ENCODE data around the gene ATP9B.

ATP9B gene

GRCh38 chr18:79425569-79425886 lies 356.3 kb downstream of the ATP9B start:
- peak; percentile 28 for ATAC-seq
- TF ChIP-seq, protein P1, sequence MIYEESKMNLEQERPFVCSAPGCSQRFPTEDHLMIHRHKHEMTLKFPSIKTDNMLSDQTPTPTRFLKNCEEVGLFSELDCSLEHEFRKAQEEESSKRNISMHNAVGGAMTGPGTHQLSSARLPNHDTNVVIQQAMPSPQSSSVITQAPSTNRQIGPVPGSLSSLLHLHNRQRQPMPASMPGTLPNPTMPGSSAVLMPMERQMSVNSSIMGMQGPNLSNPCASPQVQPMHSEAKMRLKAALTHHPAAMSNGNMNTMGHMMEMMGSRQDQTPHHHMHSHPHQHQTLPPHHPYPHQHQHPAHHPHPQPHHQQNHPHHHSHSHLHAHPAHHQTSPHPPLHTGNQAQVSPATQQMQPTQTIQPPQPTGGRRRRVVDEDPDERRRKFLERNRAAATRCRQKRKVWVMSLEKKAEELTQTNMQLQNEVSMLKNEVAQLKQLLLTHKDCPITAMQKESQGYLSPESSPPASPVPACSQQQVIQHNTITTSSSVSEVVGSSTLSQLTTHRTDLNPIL (CRISPR knock-in tag; IDR thresholded peaks at IDR 0.05; ENCODE audit: low read depth): no peak
- TF ChIP-seq RARB (CRISPR knock-in tag; IDR thresholded peaks at IDR 0.05) (no peak), ZNF70 (CRISPR knock-in tag; IDR thresholded peaks at IDR 0.05) (no peak), ZNF8 (CRISPR knock-in tag; IDR thresholded peaks at IDR 0.05) (no peak), GLIS3 (CRISPR knock-in tag; IDR thresholded peaks at IDR 0.05) (no peak), ISL1 (CRISPR knock-in tag; IDR thresholded peaks at IDR 0.05) (no peak), OSR1 (CRISPR knock-in tag; IDR thresholded peaks at IDR 0.05) (no peak), ZFP30 (CRISPR knock-in tag; IDR thresholded peaks at IDR 0.05) (no peak), PATZ1 (CRISPR knock-in tag; IDR thresholded peaks at IDR 0.05; ENCODE audit: borderline replicate concordance) (no peak), TCF4 (CRISPR knock-in tag; IDR thresholded peaks at IDR 0.05; ENCODE audit: borderline replicate concordance) (no peak), ZFP3 (CRISPR knock-in tag; IDR thresholded peaks at IDR 0.05) (no peak), PPARA (CRISPR knock-in tag; IDR thresholded peaks at IDR 0.05; ENCODE audit: borderline replicate concordance) (no peak), ARNTL (CRISPR knock-in tag; IDR thresholded peaks at IDR 0.05; ENCODE audit: borderline replicate concordance, low read depth) (no peak), SNAI2 (CRISPR knock-in tag; IDR thresholded peaks at IDR 0.05) (no peak)
- TF ChIP-seq, protein P2, sequence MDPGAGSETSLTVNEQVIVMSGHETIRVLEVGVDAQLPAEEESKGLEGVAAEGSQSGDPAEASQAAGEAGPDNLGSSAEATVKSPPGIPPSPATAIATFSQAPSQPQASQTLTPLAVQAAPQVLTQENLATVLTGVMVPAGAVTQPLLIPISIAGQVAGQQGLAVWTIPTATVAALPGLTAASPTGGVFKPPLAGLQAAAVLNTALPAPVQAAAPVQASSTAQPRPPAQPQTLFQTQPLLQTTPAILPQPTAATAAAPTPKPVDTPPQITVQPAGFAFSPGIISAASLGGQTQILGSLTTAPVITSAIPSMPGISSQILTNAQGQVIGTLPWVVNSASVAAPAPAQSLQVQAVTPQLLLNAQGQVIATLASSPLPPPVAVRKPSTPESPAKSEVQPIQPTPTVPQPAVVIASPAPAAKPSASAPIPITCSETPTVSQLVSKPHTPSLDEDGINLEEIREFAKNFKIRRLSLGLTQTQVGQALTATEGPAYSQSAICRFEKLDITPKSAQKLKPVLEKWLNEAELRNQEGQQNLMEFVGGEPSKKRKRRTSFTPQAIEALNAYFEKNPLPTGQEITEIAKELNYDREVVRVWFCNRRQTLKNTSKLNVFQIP (CRISPR knock-in tag; IDR thresholded peaks at IDR 0.05; ENCODE audit: borderline replicate concordance, low read depth): no peak
- TF ChIP-seq, protein P3, sequence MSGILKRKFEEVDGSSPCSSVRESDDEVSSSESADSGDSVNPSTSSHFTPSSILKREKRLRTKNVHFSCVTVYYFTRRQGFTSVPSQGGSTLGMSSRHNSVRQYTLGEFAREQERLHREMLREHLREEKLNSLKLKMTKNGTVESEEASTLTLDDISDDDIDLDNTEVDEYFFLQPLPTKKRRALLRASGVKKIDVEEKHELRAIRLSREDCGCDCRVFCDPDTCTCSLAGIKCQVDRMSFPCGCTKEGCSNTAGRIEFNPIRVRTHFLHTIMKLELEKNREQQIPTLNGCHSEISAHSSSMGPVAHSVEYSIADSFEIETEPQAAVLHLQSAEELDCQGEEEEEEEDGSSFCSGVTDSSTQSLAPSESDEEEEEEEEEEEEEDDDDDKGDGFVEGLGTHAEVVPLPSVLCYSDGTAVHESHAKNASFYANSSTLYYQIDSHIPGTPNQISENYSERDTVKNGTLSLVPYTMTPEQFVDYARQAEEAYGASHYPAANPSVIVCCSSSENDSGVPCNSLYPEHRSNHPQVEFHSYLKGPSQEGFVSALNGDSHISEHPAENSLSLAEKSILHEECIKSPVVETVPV (CRISPR knock-in tag; IDR thresholded peaks at IDR 0.05): no peak

DNA sequence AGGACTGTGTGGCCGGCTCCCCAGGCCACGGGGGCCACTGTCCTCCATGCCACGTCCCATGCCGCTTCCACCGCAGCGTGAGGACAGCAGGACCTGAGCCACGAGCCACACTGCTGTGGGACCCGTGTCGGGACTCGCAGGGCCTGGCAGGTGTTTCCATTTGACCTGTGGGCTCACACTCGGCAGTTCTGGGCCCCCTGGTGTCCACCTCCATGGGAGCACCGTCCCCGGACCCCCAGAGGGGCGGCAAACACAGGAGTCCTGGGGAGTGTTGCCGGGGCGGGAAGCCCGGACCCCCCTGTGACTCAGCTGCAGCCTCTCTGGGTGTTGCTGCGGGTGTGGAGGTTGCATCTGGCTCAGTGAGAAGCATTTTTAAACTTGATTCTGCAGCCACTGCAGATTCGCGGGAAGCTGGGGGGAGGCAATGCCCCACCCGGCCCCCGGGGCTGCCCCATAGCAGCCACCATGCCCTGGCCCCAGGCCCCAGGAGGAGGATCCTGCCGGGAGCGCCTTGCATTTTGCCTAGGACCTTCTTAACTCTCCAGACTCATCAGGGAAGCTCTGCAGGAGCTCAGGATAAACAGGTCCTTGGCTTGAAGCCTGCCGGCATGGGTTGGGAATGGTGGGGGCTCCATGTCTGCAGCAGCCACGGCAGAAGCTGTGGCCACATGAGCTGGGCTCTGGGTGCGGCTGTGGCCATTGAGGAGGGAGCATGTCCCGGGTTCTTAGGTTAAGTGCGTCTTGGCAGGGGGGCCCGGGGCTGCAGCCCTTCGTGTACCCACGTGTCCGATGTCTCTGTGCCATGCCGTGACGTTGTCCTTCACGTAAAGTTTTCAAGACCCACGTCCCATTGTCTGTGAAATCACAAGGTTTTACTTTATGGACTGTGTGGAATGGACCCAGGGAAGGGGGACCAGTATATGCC lies 357.4 kb downstream of the ATP9B start:
- TF ChIP-seq, protein P4, sequence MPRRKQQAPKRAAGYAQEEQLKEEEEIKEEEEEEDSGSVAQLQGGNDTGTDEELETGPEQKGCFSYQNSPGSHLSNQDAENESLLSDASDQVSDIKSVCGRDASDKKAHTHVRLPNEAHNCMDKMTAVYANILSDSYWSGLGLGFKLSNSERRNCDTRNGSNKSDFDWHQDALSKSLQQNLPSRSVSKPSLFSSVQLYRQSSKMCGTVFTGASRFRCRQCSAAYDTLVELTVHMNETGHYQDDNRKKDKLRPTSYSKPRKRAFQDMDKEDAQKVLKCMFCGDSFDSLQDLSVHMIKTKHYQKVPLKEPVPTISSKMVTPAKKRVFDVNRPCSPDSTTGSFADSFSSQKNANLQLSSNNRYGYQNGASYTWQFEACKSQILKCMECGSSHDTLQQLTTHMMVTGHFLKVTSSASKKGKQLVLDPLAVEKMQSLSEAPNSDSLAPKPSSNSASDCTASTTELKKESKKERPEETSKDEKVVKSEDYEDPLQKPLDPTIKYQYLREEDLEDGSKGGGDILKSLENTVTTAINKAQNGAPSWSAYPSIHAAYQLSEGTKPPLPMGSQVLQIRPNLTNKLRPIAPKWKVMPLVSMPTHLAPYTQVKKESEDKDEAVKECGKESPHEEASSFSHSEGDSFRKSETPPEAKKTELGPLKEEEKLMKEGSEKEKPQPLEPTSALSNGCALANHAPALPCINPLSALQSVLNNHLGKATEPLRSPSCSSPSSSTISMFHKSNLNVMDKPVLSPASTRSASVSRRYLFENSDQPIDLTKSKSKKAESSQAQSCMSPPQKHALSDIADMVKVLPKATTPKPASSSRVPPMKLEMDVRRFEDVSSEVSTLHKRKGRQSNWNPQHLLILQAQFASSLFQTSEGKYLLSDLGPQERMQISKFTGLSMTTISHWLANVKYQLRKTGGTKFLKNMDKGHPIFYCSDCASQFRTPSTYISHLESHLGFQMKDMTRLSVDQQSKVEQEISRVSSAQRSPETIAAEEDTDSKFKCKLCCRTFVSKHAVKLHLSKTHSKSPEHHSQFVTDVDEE (CRISPR knock-in tag; IDR thresholded peaks at IDR 0.05): no peak
- TF ChIP-seq ZNF565 (CRISPR knock-in tag; conservative IDR thresholded peaks at IDR 0.05; ENCODE audit: low read depth) (no peak), TCF4 (CRISPR knock-in tag; IDR thresholded peaks at IDR 0.05; ENCODE audit: borderline replicate concordance) (no peak), SNAI2 (CRISPR knock-in tag; IDR thresholded peaks at IDR 0.05) (no peak), PATZ1 (CRISPR knock-in tag; IDR thresholded peaks at IDR 0.05; ENCODE audit: borderline replicate concordance) (no peak), ESRRG (CRISPR knock-in tag; IDR thresholded peaks at IDR 0.05) (no peak), ARNTL (CRISPR knock-in tag; IDR thresholded peaks at IDR 0.05; ENCODE audit: borderline replicate concordance, low read depth) (no peak), PPARA (CRISPR knock-in tag; IDR thresholded peaks at IDR 0.05; ENCODE audit: borderline replicate concordance) (no peak), GLIS3 (CRISPR knock-in tag; IDR thresholded peaks at IDR 0.05) (no peak), ZFP3 (CRISPR knock-in tag; IDR thresholded peaks at IDR 0.05) (no peak)
- TF ChIP-seq, protein P1 (CRISPR knock-in tag; IDR thresholded peaks at IDR 0.05; ENCODE audit: low read depth): no peak
- ATAC-seq: no peak; the same call in 2 of the 3 replicates
